ENCODE measurements around the gene PRM1.

PRM1 gene

DNA sequence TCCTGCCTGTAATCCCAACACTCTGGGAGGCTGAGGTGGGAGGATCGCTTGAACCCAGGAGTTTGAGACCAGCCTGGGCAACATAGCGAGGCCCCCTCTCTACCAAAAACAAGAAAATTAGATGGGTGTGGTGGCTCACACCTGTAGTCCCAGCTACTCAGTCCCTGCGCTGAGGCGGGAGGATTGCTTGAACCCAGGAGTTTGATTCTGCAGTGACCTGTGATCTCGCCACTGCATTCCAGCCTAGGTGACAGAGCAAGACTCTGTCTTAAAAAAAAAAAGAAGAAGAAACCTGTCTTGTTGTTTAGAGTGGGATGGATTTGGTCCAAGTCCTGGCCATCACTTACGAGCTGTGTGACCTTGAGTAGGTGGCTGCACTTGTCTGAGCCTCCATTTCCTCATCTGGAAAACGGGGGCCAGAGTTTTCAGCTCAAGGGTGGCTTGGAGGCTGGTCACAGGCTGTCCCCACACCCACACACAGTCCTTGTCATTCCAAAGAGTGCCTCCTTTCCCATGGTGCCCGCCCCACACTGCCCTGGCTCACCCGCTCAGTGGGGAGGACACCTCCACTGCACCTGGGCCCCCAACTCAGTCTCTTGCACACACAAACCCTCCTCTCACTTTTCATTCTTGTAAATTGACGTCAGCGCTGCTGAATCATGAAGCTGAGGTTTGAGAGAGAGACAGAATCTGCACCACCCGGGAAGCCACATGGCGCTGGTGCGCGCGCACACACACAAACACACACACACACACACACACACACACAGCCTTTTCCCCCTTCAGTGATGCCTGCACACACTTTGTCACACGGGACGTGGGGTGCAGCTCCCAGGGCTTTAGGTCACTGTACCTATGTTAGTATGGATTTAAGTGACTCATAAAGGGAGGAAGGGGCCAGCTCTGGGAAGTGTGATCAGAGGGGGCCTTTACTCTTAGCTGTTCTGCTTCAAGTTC, 29.3 kb downstream of the PRM1 start:
- DNase-seq, result peak; percentile 90

DNA sequence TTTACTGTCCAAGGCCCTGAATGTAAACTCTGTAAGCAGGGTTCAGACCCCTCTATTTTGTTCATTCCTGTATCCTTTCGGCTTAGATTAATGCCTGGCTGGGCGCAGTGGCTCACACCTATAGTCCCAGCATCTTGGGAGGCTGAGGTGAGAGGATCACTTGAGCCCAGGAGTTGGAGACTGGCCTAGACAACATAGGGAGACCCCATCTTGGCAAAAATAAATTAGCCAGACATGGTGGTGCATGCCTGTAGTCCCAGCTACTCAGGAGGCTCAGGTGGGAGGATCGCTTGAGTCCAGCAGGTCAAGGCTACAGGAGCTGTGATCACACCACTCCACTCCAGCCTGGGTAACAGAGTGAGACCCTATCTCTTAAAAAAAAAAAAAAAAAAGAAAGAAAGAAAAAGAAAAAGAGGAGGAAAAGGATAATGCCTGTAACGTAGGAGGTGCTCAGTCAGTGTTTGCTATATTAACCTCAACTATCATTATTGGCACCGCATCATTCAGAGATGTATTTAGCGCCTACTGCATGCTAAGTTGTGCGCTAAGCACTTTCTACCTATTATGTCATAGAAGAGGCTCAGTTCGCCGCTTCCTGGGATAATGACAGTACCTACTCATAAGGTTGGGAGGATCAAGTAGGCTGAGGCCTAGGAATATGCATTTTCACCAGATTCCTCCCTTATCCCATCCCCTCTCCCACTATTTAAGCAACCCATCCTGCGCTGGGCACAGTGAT, 30.2 kb downstream of the PRM1 start:
- no peak for DNase-seq

GRCh38 chr16:11250091-11250785, 30.9 kb downstream of the PRM1 start:
- DNase-seq, result no peak

- DNase-seq, result no peak
Observed at GRCh38 chr16:11249233-11250061, 31.7 kb downstream of the PRM1 start.

GRCh38 chr16:11248133-11248532, 33.0 kb downstream of the PRM1 start:
- DNase-seq, result no peak

GRCh38 chr16:11245988-11246387, 35.1 kb downstream of the PRM1 start:
- DNase-seq, result no peak

GRCh38 chr16:11245222-11245737, 35.9 kb downstream of the PRM1 start:
- DNase-seq, result no peak

DNA sequence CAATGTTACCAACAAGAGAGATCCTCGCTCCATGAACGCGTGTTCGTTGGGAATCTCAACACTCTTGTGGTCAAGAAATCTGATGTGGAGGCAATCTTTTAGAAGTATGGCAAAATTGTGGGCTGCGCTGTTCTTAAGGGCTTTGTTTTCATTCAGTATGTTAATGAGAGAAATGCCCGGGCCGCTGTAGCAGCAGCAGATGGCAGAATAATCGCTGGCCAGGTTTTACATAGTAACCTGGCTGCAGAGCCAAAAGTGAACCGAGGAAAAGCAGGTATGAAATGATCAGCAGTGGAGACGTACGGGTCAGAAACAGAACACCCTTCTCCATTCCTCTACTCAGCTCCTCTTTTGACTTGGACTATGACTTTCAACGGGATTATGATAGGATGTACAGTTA, 38.5 kb downstream of the PRM1 start:
- DNase-seq, result no peak

DNA sequence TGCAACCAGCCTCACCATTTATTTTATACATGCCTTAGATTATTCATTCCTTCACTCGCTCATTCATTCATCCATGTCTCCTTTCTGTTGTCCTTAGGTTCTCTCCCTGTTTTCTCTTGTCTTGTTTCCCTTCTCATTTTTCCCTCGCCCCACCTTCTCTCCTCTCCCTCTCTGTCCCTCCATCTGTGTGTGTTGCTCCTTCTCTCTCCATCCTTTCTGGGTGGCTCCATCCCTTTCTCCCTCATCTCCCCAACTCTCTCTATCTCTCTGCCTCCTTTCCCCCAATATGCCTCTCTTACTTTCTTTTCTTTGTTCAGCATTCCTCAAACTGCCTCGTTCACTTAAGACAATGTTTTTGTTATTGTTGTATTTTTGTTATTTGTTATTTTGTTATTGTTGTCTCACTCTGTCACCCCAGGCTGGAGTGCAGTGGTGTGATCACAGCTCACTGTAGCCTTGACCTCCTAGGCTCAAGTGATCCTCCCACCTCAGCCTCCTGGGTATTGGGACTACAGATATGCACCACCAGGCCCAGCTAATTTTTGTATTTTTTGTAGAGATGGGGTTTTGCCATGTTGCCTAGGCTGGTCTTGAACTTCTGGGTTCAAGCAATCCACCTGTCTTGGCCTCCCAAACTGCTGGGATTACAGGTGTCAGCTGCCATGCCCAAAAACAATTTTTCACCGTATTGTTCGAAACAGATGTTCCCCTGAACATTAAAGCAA, 39.5 kb downstream of the PRM1 start:
- no peak for DNase-seq

DNA sequence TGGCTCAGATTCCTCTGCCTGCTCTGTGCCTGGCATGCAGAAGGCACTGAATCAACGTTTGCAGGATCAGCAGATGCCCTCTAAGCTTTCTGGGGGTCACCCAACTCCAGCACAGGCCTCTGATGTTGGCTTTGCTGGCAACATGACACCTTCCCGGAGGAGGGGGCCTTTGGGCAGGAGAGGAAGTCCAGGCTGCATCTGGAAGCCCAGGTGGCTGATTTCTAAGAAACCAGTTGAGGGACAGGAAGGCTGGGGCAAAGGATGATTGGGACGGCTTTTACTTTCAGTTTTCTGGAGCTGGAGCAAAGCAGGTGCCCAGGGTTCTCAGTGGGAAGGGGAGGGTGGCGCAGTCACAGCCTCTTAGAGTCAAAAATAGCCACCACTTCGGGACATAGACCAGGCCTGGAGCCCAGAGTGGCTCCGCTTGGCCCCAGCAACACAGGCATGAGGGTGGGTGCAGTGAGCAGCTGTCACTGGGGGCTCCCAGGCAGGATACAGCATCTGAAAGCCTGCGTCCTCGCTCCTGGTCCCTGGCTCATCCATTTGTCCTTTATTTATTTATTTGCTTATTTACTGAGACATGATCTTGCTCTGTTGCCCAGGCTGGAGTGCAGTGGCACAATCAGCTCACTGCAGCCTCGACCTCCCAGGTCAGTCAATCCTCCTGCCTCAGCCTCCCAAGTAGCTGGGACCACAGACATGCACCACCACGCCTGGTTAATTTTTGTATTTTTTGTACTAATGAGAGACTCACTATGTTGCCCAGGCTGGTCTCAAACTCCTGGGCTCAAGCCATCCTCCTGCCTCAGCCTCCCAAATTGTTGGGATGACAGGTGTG, 40.3 kb downstream of the PRM1 start:
- peak; percentile 35 for DNase-seq

DNA sequence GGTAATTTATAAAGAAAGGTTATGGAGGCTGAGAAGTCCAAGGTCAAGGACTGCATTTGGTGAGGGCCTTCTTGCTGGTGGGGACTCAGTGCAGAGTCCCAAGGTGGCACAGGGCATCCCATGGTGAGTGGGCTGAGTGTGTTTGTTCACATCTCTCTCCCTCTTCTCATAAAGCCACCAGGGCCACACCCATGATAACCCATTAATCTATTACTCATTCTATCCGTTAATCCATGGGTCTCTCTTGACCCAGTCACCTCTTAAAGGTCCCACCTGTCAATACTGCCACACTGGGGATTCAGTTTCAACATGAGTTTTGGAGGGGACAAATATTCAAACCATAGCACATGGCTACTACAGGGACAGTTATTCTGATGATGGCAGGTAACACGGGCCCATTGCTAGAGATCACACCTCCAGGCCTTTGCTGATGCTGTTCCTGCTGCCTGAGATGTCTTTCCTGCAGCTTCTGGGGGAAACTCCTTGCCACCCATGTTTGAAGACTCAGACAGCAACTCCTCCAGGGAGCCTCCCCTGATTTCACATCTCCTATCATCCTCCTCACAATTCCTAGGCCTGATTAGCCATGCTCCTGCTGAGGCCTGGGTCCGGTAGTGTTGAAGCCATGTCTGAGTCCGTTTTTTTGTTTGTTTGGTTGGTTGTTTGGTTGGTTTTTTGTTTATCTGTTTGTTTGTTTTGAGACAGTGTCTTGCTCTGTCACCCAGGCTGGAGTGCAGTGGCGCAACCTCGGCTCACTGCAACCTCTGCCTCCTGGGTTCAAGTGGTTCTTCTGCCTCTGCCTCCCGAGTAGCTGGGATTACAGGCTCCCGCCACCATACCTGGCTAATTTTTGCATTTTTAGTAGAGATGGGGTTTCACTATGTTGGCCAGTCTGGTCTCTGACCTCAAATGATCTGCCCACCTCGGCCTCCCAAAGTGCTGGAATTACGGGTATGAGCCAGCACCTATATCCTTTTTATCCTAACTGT, 41.2 kb downstream of the PRM1 start:
- DNase-seq, result no peak

- no peak for DNase-seq
Observed at GRCh38 chr16:11238272-11239202, 42.6 kb downstream of the PRM1 start.

- DNase-seq, result no peak
Observed at GRCh38 chr16:11236461-11237254, 44.5 kb downstream of the PRM1 start.

DNA sequence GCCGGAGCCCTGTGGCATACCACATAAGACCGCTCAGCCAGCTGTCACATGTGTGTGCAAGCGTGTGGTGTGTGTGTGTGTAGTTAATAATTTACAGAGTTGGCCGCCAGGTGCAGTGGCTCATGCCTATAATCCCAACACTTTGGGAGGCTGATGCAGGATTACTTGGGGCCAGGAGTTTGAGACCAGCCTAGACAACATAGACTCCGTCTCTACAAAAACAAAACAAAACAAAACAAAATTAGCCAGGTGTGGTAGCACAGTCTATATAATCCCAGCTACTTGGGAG, 45.5 kb downstream of the PRM1 start:
- DNase-seq, result no peak

DNA sequence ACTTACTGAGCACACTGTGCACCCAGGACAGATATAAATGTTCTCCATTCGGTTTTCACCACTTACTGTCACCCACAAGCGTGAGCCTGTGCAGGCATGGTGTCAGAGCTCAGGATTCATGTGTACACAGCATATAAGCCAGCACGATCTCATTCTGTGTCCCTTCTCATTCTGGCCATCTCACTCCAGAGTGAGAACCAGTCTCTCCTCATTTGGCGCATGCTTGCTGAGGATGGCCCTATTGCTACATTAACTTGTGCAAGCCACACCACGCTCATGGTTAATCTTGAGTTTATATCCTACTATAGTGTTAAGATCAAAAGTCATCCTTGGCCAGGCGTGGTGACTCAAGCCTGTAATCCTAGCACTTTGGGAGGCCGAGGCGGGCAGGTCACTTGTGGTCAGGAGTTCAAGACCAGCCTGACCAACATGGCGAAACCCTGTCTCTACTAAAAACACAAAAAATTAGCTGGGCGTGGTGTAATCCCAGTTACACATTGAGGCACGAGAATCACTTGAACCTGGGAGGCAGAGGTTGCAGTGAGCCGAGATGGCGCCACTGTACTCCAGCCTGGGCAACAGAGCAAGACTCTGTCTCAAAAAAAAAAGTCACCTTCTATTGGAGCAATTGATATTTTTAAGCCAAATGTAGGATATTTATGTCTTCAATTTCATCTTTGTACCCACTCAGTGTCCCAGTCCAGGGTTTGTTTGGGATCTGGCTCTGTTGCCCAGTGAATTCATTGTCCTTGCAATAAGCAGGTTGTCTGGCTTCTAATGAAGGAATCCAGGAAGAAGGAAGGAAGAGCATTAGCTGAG, 46.0 kb downstream of the PRM1 start:
- DNase-seq, result no peak

GRCh38 chr16:11233727-11234376, 47.3 kb downstream of the PRM1 start:
- peak; percentile 75 for DNase-seq
